VCaP (cell line): ENCODE results near the gene CEACAM5.
"Not testable (repeated sequence)": the region's sequence is repeated elsewhere in the genome, so short reads cannot be mapped to it uniquely, and the experiment has no call there.

Source experiments
- H3K27ac ChIP-seq: fragments of 450-650 bp; 2 replicates; pipeline ENCODE4 v1.5.1; 2017
- TF ChIP-seq, protein P1 (sequence below): fragments of 450-650 bp; conservative IDR thresholded peaks from 2 replicates; pipeline ENCODE4 v1.5.1; 2017; ENCODE audit warnings: mild to moderate bottlenecking, moderate library complexity

CEACAM5 gene

DNA sequence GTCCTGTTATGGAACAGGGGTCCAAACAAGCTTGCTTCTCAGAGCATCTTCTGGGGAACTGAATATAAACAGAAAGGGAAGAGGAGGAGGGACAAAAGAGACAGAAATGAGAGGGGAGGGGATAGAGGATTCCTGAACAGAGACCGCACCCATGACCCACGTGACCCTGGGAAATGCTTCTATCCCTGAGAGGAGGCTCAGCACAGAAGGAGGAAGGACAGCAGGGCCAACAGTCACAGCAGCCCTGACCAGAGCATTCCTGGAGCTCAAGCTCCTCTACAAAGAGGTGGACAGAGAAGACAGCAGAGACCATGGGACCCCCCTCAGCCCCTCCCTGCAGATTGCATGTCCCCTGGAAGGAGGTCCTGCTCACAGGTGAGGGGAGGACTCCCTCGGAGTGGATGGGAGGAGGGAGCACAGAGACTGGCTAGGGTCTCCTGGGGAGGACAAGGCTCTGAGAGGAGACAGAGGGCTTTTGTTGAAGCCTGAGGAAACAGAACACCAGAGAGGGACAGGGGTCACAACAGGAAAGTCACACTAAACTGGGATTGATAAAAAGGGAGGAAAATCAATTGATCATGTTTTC is 47.0 kb downstream of the CEACAM5 start, which contains the start of gene CEACAM6:
CEACAM6 (plus strand) TSS at position 203 of the 586 bp plus-strand sequence; CDS start at position 312, 109 bp downstream.
- TF ChIP-seq, protein P1, sequence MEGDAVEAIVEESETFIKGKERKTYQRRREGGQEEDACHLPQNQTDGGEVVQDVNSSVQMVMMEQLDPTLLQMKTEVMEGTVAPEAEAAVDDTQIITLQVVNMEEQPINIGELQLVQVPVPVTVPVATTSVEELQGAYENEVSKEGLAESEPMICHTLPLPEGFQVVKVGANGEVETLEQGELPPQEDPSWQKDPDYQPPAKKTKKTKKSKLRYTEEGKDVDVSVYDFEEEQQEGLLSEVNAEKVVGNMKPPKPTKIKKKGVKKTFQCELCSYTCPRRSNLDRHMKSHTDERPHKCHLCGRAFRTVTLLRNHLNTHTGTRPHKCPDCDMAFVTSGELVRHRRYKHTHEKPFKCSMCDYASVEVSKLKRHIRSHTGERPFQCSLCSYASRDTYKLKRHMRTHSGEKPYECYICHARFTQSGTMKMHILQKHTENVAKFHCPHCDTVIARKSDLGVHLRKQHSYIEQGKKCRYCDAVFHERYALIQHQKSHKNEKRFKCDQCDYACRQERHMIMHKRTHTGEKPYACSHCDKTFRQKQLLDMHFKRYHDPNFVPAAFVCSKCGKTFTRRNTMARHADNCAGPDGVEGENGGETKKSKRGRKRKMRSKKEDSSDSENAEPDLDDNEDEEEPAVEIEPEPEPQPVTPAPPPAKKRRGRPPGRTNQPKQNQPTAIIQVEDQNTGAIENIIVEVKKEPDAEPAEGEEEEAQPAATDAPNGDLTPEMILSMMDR: no peak
- no peak within 1 kb of the TSS for H3K27ac ChIP-seq

DNA sequence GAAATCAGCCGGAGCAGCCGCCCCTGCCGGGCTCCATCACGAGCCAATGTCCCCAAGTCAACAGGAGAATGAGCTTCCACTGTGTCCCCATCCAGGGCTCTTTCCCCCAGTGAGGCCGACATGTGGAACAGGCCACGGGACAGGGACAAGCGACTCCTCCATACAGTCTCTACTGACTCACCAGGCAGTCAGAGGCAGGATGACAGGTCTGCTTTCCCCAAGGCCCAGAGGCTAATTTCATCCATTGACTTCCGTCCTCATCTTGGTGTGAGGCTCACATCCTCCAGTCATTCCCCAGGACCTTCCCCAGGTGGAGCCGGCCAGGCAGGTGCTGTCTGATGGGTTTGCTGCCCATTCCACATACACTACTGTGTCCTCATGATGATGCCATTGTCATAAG is 50.4 kb downstream of the CEACAM5 start:
- no peak overlapping the region for H3K27ac ChIP-seq
- TF ChIP-seq, protein P1: no peak

DNA sequence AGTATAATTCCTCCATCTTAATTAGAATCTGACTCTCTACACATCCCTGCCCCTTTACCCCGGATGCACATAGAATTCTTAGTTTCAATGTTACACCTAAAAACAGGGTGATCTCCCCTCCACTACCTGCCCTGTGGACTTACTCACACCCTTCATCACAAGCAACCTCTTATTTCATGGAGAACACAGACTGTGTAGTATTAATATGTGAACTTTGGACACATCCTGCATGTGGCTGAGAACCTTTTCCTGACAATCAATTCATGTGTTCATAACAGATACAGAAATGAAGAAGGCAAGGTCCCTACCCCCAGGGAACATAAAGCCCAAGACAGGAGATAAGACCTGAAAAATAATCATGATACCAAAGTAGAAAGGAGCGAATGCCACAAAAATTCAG is 58.7 kb downstream of the CEACAM5 start:
- H3K27ac ChIP-seq: no peak overlapping the region
- TF ChIP-seq, protein P1: no peak

DNA sequence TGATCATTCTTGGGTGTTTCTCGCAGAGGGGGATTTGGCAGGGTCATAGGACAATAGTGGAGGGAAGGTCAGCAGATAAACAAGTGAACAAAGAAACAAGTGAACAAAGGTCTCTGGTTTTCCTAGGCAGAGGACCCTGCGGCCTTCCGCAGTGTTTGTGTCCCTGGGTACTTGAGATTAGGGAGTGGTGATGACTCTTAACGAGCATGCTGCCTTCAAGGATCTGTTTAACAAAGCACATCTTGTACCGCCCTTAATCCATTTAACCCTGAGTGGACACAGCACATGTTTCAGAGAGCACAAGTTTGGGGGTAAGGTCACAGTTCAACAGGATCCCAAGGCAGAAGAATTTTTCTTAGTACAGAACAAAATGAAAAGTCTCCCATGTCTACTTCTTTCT is 59.7 kb downstream of the CEACAM5 start:
- not testable (repeated sequence) for H3K27ac ChIP-seq

DNA sequence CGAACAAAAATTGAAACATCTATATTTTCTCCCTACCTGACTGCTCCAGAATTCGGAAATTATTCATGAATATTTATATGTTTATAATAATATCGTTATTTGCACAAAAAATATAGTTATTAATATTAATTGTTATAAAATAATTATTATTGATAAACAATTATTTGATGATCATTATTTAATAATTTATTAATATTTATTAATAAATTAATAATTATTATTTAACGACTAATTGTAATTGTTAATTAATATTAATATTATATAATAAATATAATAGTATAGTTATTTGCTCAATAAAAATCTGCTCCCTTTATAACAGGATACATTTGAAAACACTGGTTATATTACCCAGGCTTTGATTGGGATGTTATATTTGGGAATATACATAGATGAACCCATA is 61.2 kb downstream of the CEACAM5 start:
- H3K27ac ChIP-seq: no peak overlapping the region
- TF ChIP-seq, protein P1: no peak

DNA sequence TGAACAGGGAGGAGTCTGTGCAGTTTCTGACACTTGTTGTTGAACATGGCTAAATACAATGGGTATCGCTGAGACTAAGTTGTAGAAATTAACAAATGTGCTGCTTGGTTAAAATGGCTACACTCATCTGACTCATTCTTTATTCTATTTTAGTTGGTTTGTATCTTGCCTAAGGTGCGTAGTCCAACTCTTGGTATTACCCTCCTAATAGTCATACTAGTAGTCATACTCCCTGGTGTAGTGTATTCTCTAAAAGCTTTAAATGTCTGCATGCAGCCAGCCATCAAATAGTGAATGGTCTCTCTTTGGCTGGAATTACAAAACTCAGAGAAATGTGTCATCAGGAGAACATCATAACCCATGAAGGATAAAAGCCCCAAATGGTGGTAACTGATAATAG is 63.0 kb downstream of the CEACAM5 start:
- no peak overlapping the region for H3K27ac ChIP-seq
- TF ChIP-seq, protein P1: no peak

DNA sequence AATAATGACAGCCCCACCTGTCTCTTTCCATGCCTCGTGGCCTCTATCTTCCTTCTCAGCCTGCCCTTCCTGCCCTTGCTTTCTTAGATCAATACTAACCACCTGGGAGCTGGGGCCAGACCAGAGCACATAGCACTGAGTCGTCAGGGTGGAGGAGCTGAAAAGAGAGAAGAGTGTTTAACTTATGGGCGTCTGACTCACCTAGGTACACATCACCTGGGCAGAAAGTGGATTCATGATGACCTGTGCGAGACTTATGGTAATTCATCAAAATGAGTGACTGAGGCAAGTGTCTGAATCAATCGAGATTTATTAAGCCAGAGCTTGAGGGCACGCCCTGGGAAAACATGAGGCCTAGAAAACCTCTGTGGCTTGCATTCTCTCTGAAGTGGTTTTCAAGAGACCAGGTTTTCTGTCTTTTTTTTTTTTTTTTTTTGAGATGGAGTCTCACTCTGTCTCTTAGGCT is 66.1 kb downstream of the CEACAM5 start:
- TF ChIP-seq, protein P1: no peak
- no peak overlapping the region for H3K27ac ChIP-seq

DNA sequence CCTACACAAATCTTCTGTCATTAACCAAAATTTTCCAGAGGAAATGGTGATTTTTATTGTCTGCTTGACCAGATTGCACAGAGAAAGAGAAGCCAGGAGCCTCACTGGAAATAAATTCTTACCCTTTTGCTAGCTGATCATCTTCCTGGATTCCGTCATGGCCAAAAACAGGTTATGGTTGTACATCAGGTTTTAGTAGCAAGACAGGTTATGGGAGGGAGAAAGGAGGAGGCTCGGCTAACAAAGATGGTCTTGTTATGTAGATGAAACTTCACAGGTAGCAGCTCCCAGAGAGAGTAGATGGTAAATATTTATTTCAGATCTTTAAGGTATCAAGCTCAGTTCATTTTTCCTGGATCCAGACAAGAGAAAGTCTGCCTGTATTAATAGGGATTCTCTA is 68.3 kb downstream of the CEACAM5 start:
- peak overlapping the region; percentile 56 for H3K27ac ChIP-seq
- TF ChIP-seq, protein P1: no peak
